Measurements from ENCODE around the gene BHLHA15.

The BHLHA15 gene

GRCh38 chr7:98251231-98251600 is 40.0 kb downstream of the BHLHA15 start:
- DNase-seq = peak; percentile 74

- peak; percentile 88 for DNase-seq
Observed at GRCh38 chr7:98251601-98252424, 40.6 kb downstream of the BHLHA15 start, which contains the start of gene TECPR1. TSS of gene TECPR1 (minus strand) at chr7:98252232. CDS start at chr7:98246146, 6,086 bp downstream.

GRCh38 chr7:98252425-98253054 is 41.3 kb downstream of the BHLHA15 start:
- DNase-seq = no peak

GRCh38 chr7:98254516-98254915 is 43.3 kb downstream of the BHLHA15 start:
- no peak for DNase-seq

- peak; percentile 52 for DNase-seq
Observed at GRCh38 chr7:98254951-98255610, 43.8 kb downstream of the BHLHA15 start.

GRCh38 chr7:98256431-98256830 is 45.2 kb downstream of the BHLHA15 start:
- DNase-seq = no peak

- DNase-seq = no peak
Observed at GRCh38 chr7:98257701-98258100, 46.5 kb downstream of the BHLHA15 start.

Measured in CD4-positive, alpha-beta T cell treated with Interleukin-21 for 1 hour (primary cell).